ENCODE data around the gene SLC7A4.
"Not testable (repeated sequence)": the region's sequence is repeated elsewhere in the genome, so short reads cannot be mapped to it uniquely, and the experiment has no call there.

The SLC7A4 gene

DNA sequence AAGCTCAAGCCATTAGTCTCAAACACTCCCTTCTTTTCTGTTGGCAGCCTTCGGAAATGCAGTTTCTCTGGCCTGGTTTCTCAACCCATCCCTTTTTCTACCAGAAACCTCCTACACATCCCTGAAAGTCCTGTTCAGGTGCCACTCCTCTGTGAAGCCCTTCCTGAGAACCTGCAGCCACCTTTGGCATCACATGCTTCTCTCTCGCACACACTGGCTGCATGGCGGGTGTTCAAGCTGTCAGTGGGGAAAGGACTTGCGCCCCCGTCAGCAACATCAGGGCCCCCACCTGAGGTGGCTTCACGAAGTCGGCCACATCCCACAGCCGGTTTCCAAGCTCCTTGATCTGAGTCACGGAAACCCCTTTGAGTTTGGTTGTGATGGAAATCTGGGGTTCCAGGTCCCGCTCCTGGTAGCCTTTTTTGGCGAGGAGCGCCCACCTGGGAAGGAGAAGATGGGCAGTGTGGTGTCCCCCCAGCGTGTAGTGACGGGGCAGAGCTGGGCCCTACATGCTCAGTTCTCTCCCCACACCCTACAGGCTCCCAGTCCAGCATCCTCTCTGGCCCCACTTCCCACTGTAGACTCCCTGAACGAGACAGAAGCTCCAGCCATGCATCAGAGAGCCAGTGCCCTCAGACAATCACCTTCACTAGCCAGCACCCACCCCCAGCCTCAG is 11.6 kb upstream of the SLC7A4 start:
- no peak for DNase-seq

- no peak for DNase-seq
Measured at GRCh38 chr22:21042978-21043859, 10.9 kb upstream of the SLC7A4 start.

DNA sequence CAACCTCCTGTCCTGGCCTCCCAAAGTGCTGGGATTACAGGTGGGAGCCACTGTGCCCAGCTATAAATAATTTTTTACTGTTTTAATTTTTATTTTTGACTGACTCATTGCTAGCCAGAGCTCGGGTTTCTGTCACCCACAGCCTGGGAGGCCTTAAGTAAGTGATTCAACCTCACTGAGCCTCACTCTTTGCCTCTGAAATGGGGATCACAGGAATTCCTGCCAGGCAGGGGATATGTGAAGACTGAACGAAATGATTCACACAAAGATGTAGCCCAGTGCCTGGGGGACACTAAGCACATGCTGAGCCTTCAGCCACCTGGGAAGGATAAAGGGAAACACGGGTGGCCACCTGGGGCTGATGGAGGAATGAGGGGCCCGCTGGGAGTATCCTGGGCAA is 9.6 kb upstream of the SLC7A4 start:
- no peak for DNase-seq

DNA sequence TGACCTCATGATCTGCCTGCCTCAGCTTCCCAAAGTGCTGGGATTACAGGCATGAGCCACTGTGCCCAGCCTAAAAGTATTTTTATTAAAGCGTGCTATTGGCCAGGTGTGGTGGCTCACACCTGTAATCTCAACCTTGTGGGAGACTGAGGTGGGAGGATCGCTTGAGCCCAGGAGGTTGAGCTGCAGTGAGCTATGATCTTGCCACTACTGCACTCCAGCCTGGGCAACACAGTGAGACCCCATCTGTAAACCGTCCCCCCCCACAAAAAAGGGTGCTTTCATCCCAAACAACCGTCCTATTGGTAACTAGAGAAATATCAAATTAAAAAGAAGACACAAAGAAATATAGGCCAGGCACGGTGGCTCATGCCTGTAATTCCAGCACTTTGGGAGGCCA is 6.8 kb upstream of the SLC7A4 start:
- not testable (repeated sequence) for DNase-seq

DNA sequence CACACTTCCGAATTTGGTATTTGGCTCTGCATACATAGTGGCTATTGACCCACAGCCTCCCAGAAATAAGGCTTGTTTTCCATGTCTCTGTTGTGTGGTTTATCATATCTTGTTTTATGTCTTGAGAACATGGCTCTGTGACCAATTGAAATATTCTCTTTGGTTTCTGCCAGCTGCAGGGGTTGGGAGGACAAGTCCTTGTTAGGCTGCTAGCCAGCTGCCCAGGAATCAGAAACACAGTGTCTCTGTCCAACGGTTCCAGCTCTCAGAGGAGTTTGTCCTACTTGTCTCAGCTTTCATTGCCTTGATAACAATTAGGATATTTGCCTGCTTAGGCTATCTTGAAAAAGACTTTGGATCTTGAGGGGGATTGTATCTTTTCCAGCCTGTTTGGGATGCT is 6.0 kb upstream of the SLC7A4 start:
- DNase-seq: no peak

GRCh38 chr22:21034989-21035388 is 2.6 kb upstream of the SLC7A4 start:
- no peak for DNase-seq

GRCh38 chr22:21033895-21034294 is 1.5 kb upstream of the SLC7A4 start:
- no peak for DNase-seq

DNA sequence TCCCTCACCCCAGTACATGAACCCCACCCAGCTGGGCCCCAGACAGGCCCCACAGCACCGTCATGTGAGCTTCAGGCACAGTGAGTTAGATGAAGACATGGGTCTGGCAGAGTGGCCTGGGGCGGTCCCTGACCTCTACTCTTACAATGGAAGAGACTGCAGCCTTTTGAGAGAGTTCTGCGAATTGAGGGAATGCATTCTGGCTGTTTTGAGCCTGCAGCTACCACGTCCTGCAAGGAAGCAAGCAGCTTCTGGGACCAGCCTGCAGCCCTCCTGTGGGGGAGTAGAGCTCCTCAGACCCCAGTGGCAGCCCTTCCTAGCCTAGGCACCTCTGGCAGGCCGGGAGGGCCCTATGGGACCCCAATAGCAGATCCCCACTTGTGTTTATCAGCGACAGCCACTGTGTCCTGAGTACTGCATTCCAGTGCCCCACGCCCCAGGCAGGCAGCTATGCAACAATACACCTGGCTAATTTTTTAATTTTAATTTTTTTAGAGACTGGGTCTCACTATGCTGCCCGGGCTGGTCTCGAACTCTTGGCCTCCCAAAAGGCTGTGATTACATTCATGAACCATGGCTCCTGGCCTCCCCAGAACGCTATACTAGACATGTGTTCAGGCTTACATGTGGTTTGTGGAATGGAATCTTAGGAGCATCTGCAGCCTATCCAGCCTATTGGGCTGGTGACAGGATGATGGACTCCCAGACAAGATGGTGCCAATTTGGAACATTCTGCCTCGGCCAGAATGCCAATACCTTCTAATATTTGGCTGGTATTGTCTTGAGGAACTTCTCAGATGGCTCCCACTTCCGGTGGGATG is 717 bp upstream of the SLC7A4 start:
- DNase-seq: no peak

- no peak for DNase-seq
Measured at GRCh38 chr22:21031545-21032036, 770 bp downstream of the SLC7A4 start.

DNA sequence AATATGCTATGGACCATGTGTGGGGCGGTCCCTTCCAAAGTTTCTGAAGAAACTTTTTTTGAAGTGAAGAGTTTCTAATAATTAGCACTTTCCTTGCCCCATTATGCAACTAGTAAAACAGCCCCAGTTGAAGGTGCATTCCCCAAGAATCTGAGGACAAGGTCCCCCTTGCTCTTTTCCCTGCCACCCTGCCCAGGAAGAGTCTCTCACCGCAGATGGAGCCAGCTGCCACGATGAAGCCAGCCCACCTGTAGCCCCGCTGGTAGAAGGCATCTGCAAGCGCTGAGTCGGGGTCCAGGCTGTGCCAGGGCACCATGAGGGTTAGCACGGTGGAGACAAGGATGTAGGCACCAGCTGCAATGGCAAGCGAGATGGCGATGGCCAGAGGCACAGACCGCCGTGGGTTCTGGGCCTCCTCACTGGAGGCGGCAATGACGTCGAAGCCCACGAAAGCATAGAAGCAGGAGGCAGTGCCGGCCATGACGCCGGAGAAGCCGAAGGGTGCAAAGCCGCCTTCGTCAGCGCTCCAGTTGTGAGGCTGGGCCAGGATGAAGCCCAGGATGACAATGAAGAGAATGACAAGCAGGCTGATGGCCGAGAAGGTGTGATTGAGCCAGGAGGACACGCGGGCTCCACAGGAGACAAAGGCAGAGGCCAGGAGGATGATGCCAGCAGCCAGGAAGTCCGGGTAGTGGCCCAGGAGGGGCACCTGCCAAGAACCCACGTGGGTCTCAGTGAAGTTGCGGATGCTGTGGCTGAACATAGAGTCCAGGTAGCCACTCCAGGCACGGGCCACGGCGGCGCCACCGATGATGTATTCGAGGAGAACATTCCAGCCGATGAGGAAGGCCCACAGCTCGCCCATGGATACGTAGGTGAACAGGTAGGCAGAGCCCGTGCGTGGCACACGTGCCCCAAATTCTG is 1.5 kb downstream of the SLC7A4 start:
- DNase-seq: no peak

GRCh38 chr22:21030032-21030431 is 2.3 kb downstream of the SLC7A4 start:
- DNase-seq: no peak

- DNase-seq: no peak
Measured at GRCh38 chr22:21029486-21030025, 2.8 kb downstream of the SLC7A4 start.

- no peak for DNase-seq
Measured at GRCh38 chr22:21028277-21029251, 3.8 kb downstream of the SLC7A4 start.

DNA sequence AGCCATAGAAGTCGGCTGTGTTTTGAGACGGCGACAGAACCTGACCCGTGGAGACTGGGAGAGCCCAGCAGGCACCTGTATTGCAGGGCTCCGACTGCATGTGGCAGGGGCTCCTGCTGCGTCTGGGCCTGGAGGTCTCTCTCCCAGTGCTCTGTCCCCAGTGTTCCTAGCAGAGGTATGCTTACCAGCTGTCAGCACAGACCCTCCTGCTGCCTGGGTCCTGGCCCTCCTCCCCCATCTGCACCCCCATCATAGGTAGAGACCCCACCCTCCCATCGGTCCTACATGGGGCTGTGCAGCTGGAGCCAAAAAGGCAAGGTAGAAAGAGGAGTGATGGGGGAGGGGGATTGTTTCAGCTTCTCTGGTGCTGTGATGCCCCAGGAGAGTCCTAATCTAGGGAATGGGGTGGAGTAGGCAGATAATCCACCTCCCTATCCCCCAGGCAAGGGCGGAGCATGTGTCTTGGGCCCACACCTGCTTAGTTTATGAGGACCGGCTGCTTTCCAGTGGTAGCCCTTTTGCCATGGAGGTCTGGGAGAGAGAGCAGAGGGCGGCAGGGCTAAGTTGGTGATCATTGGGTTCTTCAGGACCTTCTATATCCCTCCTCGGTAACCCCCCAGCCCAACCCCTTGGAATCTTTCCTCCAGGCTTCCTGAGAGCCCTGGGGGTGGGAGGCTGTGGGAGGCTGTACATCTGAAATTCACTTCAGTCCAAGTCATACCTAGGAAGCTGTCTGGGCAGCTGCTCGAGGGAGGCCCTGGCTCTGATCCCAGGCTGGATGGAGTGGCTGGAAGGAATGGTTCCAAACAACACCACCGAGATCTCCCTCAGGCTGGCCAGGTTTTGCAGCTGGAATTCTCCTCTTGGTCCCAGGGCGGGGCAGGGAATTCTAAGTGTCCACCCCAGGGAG is 5.3 kb downstream of the SLC7A4 start:
- peak in 7 of 58 donors; percentile 17 to 40 (median 34) for DNase-seq

- DNase-seq: no peak
Measured at GRCh38 chr22:21025763-21026755, 6.3 kb downstream of the SLC7A4 start.

DNA sequence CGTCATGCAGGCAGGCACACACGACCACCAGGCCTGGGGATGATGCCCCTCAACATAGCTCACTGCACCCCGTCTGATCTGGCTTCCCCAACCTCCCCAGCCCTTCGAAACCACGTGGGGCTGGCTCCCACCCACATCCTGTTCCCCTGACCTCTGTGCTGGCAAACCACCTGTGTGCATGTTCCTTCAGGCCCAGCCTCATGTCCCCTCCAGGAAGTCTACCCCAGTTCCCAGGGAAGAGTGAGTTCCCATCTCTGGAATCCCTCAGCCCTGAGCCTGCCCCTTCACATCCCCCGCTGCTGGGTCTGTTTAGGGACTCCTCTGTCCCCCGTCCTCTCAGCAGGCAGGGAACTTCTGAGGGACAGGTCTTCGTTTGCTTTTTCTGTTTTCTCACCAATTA is 7.1 kb downstream of the SLC7A4 start:
- DNase-seq: no peak

Data from anterior cingulate cortex (tissue), 58 donors.